HG03095 (cell line): Measurements from ENCODE around the gene CHRDL1.
"Not testable (repeated sequence)": the region's sequence is repeated elsewhere in the genome, so short reads cannot be mapped to it uniquely, and the experiment has no call there.

Source experiments
- ATAC-seq: cut with Tn5 transposase; IDR thresholded peaks from one replicate; pipeline ENCODE4 v1.9.1; 2021; ENCODE audit warnings: moderate library complexity; ENCODE audit not compliant: unreplicated experiment

The CHRDL1 gene

GRCh38 chrX:110665223-110666002, 130.2 kb downstream of the CHRDL1 start:
- ATAC-seq = no peak

GRCh38 chrX:110657073-110657472, 138.5 kb downstream of the CHRDL1 start:
- ATAC-seq = no peak

DNA sequence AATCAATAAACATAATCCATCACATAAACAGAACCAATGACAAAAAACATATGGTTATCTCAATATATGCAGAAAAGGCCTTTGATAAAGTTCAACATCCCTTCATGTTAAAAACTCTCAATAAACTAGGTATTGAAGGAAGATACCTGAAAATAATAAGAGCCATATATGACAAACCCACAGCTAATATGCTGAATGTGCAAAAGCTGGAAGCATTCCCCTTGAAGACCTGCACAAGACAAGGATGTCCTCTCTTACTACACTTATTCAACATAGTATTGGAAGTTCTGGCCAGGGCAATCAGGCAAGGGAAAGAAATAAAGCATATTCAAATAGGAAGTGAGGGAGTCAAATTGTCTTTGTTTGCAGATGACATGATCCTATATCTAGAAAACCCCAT, 141.3 kb downstream of the CHRDL1 start:
- not testable (repeated sequence) for ATAC-seq

- ATAC-seq = no peak
Measured at GRCh38 chrX:110646386-110646785, 149.2 kb downstream of the CHRDL1 start.
